HCT116 (cell line): ENCODE data around the gene TMEM234. TPM values are rescaled to one million over a fixed set of nuclear protein-coding genes. Genes with fewer than 3 reads are reported as not detected.

Experiments used
- ATAC-seq: fragments of 200-7000 bp; cut with Tn5 transposase; 2 replicates; pipeline ENCODE4 v1.9.1; 2020; ENCODE audit warnings: mild to moderate bottlenecking, moderate library complexity
- BruUV-seq: library from RNA; stranded (reverse); fragments of 400-500 nt; replicated peaks from 2 replicates; lab custom pipeline; 2021; lab: Mats Ljungman, UMichigan
- CTCF ChIA-PET: fragments of 300-600 bp; sonication (Branson Sonifier 250); formaldehyde crosslinking; loops from one replicate; lab custom pipeline; 2021; ENCODE audit warnings: antibody characterized with exemption; lab: Charles Lee
- POLR2A ChIA-PET: fragments of 300-600, 350-600 bp; sonication (Branson Sonifier 250); formaldehyde crosslinking; loops from one replicate; lab custom pipeline; 2021; ENCODE audit warnings: antibody characterized with exemption; lab: Charles Lee
- RAD21 ChIA-PET, 2 experiments: fragments of 300-600 bp; sonication (Branson Sonifier 250); formaldehyde crosslinking; loops; one replicate each; lab custom pipeline; 2023; ENCODE audit warnings: low total read pairs in 2 of 2; ENCODE audit not compliant: uncharacterized antibody in 2 of 2, unreplicated experiment in 2 of 2, low non-redundant PET in 1 of 2; lab: Charles Lee
- DNase-seq: peaks from one replicate; pipeline ENCODE4 v3.0.0-alpha.2; 2010; ENCODE audit warnings: low read depth, low spot score
- H2AFZ ChIP-seq: fragments of 200-600 bp; shearing (Covaris generic), sonication (generic); 2 replicates; pipeline ENCODE4 v1.6.1; 2017; ENCODE audit warnings: low read depth, mixed run types, mixed read lengths, antibody characterized with exemption, low read length; ENCODE audit not compliant: poor library complexity, severe bottlenecking
- H3K27ac ChIP-seq: 2 replicates; pipeline ENCODE4 v1.5.1; 2012; ENCODE audit warnings: low read depth, low read length
- H3K27me3 ChIP-seq: fragments of 200-600 bp; sonication (generic); 2 replicates; pipeline ENCODE4 v1.6.1; 2016; ENCODE audit warnings: mixed run types, low read length, mixed read lengths; ENCODE audit not compliant: insufficient read depth
- H3K36me3 ChIP-seq, 2 experiments: fragments of 200-500 bp in 1 of 2; fragments of 200-600 bp in 1 of 2; sonication (Bioruptor generic) in 1 of 2; sonication (generic) in 1 of 2; 2 replicates each; pipeline versions ENCODE4 v1.5.1 to v1.6.1; 2014 to 2016; ENCODE audit warnings: low read length in 2 of 2, inconsistent platforms in 1 of 2, mixed read lengths in 1 of 2, mixed run types in 1 of 2; ENCODE audit not compliant: insufficient read depth in 2 of 2, control insufficient read depth in 1 of 2
- H3K4me1 ChIP-seq, 2 experiments: fragments of 200-600 bp in 1 of 2; sonication (generic) in 1 of 2; 2 replicates each; pipeline versions ENCODE4 v1.5.1 to v1.6.1; 2012 to 2017; ENCODE audit warnings: low read length in 2 of 2, inconsistent platforms in 1 of 2, mild to moderate bottlenecking in 1 of 2, mixed read lengths in 1 of 2, mixed run types in 1 of 2, moderate library complexity in 1 of 2; ENCODE audit not compliant: insufficient read depth in 2 of 2, control insufficient read depth in 1 of 2
- H3K4me2 ChIP-seq: fragments of 200-600 bp; sonication (generic); 2 replicates; pipeline ENCODE4 v1.6.1; 2017; ENCODE audit warnings: mixed run types, low read length, mixed read lengths
- H3K4me3 ChIP-seq, 2 experiments: fragments of 200-600 bp in 1 of 2; sonication (generic) in 1 of 2; replicated peaks in 1 of 2; 2 replicates each; pipeline ENCODE4 v1.5.1; 2011 to 2016; ENCODE audit warnings: low read length in 2 of 2, control low read depth in 1 of 2, low read depth in 1 of 2, mild to moderate bottlenecking in 1 of 2, mixed read lengths in 1 of 2, mixed run types in 1 of 2
- H3K79me2 ChIP-seq: fragments of 200-600 bp; sonication (generic); 2 replicates; pipeline ENCODE4 v1.6.1; 2017; ENCODE audit warnings: mild to moderate bottlenecking, mixed run types, low read length, moderate library complexity, mixed read lengths; ENCODE audit not compliant: insufficient read depth
- H3K9ac ChIP-seq: fragments of 200-600 bp; sonication (generic); 2 replicates; pipeline ENCODE4 v1.6.1; 2016; ENCODE audit warnings: low read length, mixed read lengths
- H3K9me2 ChIP-seq: fragments of 200-600 bp; sonication (generic), shearing (Covaris generic); 2 replicates; pipeline ENCODE4 v1.6.1; 2017; ENCODE audit warnings: mixed run types, mild to moderate bottlenecking, moderate library complexity; ENCODE audit not compliant: insufficient read depth
- H3K9me3 ChIP-seq, 2 experiments: fragments of 200-500 bp in 1 of 2; fragments of 200-600 bp in 1 of 2; sonication (Bioruptor generic) in 1 of 2; sonication (generic) in 1 of 2; 2 replicates each; pipeline ENCODE4 v1.6.1; 2014 to 2017; ENCODE audit warnings: low read length in 2 of 2, mixed read lengths in 2 of 2, inconsistent platforms in 1 of 2, low read depth in 1 of 2, mild to moderate bottlenecking in 1 of 2, mixed run types in 1 of 2, moderate library complexity in 1 of 2; ENCODE audit not compliant: control insufficient read depth in 1 of 2, insufficient read depth in 1 of 2
- H4K20me1 ChIP-seq: fragments of 200-600 bp; sonication (generic), shearing (Covaris generic); 2 replicates; pipeline ENCODE4 v1.6.1; 2017; ENCODE audit warnings: mixed run types, mild to moderate bottlenecking, moderate library complexity; ENCODE audit not compliant: insufficient read depth
- CEBPB ChIP-seq: IDR thresholded peaks from 2 replicates; pipeline ENCODE4 v1.6.1; 2012; ENCODE audit warnings: low read depth
- CTCF ChIP-seq, 3 experiments: fragments of 200-600 bp in 1 of 3; sonication (generic) in 1 of 3; IDR thresholded peaks in 2 of 3; conservative IDR thresholded peaks in 1 of 3; 2 replicates each; pipeline ENCODE4 v1.5.1; 2012 to 2017; ENCODE audit warnings: low read depth in 2 of 3, low read length in 2 of 3, antibody characterized with exemption in 1 of 3, borderline replicate concordance in 1 of 3, control low read depth in 1 of 3, mild to moderate bottlenecking in 1 of 3, mixed read lengths in 1 of 3, mixed run types in 1 of 3, moderate library complexity in 1 of 3; ENCODE audit not compliant: insufficient read depth in 1 of 3
- JUND ChIP-seq: IDR thresholded peaks from 2 replicates; pipeline ENCODE4 v1.6.1; 2012
- POLR2AphosphoS5 ChIP-seq: IDR thresholded peaks from 2 replicates; pipeline ENCODE4 v1.6.1; 2011; ENCODE audit warnings: mild to moderate bottlenecking, low read depth, low read length, moderate library complexity
- SIN3A ChIP-seq: IDR thresholded peaks from 2 replicates; pipeline ENCODE4 v1.6.1; 2012; ENCODE audit warnings: low read depth
- SRF ChIP-seq: IDR thresholded peaks from 2 replicates; pipeline ENCODE4 v1.6.1; 2012; ENCODE audit warnings: low read depth
- TCF7L2 ChIP-seq: IDR thresholded peaks from 2 replicates; pipeline ENCODE4 v1.7.0; 2011; ENCODE audit warnings: borderline replicate concordance, inconsistent platforms; ENCODE audit not compliant: insufficient read depth, insufficient read length; ENCODE audit errors: extremely low read depth
- ZFX ChIP-seq: fragments of 450-650 bp; IDR thresholded peaks from 2 replicates; pipeline ENCODE4 v1.6.1; 2017
- intact Hi-C: fragments of 100-400 bp; cut with micrococcal nuclease; formaldehyde crosslinking; loops from 2 replicates; pipeline ENCODE4 v1.10.0; 2022
- total RNA-seq: library from RNA; stranded (reverse); gene quantifications from one replicate; pipeline ENCODE4 v1.2.1, GENCODE V29; 2021; ENCODE audit not compliant: unreplicated experiment
- TF ChIP-seq, protein P1 (sequence below): IDR thresholded peaks from 2 replicates; pipeline ENCODE4 v1.6.1; 2012
- TF ChIP-seq, protein P2 (sequence below): IDR thresholded peaks from 2 replicates; pipeline ENCODE4 v1.6.1; 2012; ENCODE audit warnings: low read depth

Gene TMEM234
- total RNA-seq, 1 experiment from 2014 or later = 12.3 TPM

DNA sequence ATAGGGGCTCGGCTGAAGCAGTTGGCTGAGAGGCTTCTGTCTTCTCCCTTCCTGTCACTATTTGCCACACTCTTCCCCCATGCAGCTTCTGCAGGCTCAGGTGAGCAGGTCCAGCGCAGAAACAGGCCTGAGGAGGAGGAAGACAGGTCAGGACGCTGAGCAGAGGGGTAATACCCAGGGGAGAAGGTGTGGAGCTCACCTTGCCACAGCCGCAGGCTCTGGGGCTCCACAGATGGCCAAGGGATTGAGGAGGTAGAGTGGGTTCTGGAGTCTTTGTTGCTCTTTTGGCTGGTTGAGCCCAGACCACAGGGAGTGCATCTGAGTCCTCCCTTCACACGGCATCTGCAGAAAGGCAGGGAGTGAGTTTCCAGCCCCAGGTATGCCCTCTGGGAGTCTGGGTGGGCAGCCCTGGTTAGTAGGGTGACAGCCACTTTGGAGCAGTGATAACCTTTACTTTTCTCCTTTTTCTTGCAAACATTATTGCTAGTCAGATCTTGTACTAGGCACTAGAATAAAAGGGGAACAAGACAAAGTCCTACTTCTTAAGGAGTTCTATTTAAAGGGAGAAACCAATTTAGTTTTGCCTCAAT, 9.8 kb upstream of the TMEM234 start:
- POLR2A ChIA-PET = no interaction called here
- no peaks in the 10 kb centered on the region for H4K20me1 ChIP-seq
- H3K9me2 ChIP-seq = no peaks in the 10 kb centered on the region
- peaks cover 5 to 12% of the 10 kb centered on the region in 2 experiments for H3K4me1 ChIP-seq
- RAD21 ChIA-PET = no interaction called here
- CTCF ChIA-PET = interaction anchor here (0.8 kb wide), 1 partner anchor 16 kb away, joined by 3 read pairs; no protein-coding TSS in a partner anchor
- H2AFZ ChIP-seq = no peak overlapping the region
- DNase-seq = no peak
- intact Hi-C loops = no loop called here
- H3K27me3 ChIP-seq = no peaks in the 10 kb centered on the region
- H3K9me3 ChIP-seq = no peaks in the 10 kb centered on the region
- H3K4me3 ChIP-seq = no peak overlapping the region
- H3K36me3 ChIP-seq = peaks cover 32 to 33% of the 10 kb centered on the region in 2 experiments
- TF ChIP-seq POLR2AphosphoS5 = no peak
- no peak for TF ChIP-seq CTCF (IDR thresholded peaks at IDR 0.05 in 2 of 3, conservative IDR thresholded peaks at IDR 0.05 in 1 of 3; ENCODE audit: borderline replicate concordance in 1 of 3, insufficient read depth in 1 of 3, low read depth in 2 of 3, low read length in 2 of 3)
- no peak for TF ChIP-seq ZFX
- no peak for TF ChIP-seq SRF
- TF ChIP-seq SIN3A = no peak
- TF ChIP-seq, protein P1, sequence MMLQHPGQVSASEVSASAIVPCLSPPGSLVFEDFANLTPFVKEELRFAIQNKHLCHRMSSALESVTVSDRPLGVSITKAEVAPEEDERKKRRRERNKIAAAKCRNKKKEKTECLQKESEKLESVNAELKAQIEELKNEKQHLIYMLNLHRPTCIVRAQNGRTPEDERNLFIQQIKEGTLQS = no peak
- TF ChIP-seq JUND = no peak
- TF ChIP-seq TCF7L2 = no peak
- TF ChIP-seq CEBPB = no peak
- TF ChIP-seq, protein P2, sequence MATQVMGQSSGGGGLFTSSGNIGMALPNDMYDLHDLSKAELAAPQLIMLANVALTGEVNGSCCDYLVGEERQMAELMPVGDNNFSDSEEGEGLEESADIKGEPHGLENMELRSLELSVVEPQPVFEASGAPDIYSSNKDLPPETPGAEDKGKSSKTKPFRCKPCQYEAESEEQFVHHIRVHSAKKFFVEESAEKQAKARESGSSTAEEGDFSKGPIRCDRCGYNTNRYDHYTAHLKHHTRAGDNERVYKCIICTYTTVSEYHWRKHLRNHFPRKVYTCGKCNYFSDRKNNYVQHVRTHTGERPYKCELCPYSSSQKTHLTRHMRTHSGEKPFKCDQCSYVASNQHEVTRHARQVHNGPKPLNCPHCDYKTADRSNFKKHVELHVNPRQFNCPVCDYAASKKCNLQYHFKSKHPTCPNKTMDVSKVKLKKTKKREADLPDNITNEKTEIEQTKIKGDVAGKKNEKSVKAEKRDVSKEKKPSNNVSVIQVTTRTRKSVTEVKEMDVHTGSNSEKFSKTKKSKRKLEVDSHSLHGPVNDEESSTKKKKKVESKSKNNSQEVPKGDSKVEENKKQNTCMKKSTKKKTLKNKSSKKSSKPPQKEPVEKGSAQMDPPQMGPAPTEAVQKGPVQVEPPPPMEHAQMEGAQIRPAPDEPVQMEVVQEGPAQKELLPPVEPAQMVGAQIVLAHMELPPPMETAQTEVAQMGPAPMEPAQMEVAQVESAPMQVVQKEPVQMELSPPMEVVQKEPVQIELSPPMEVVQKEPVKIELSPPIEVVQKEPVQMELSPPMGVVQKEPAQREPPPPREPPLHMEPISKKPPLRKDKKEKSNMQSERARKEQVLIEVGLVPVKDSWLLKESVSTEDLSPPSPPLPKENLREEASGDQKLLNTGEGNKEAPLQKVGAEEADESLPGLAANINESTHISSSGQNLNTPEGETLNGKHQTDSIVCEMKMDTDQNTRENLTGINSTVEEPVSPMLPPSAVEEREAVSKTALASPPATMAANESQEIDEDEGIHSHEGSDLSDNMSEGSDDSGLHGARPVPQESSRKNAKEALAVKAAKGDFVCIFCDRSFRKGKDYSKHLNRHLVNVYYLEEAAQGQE = no peak
- H3K4me2 ChIP-seq = no peak overlapping the region
- no TSS peak for BruUV-seq
- H3K9ac ChIP-seq = no peak overlapping the region
- H3K27ac ChIP-seq = peak overlapping the region; percentile 7; the same call in 1 of the 2 replicates
- peak; percentile 21; the same call in 1 of the 2 replicates for ATAC-seq
- peaks cover 15% of the 10 kb centered on the region for H3K79me2 ChIP-seq
